A549 (cell line): Measurements from ENCODE around the gene ANKRD33B.

ENCODE experiments used
- CHD2 ChIP-seq: fragments of 150-350 bp; IDR thresholded peaks from 2 replicates; pipeline ENCODE4 v1.6.1; 2014; ENCODE audit warnings: low read length; ENCODE audit not compliant: partially characterized antibody
- EHMT2 ChIP-seq: fragments of 200-600 bp; sonication (generic); IDR thresholded peaks from 2 replicates; pipeline ENCODE4 v1.6.1; 2016; ENCODE audit warnings: antibody characterized with exemption, low read depth, mild to moderate bottlenecking, moderate library complexity
- EP300 ChIP-seq, 2 experiments: fragments of >200 bp; sonication (Bioruptor Twin); formaldehyde crosslinking; IDR thresholded peaks; 2 replicates in 1 of 2; 3 replicates in 1 of 2; pipeline ENCODE4 v1.6.1; 2016 to 2017
- HMGXB4 ChIP-seq: fragments of 250-450 bp; sonication (Bioruptor Pico); IDR thresholded peaks from 2 replicates; pipeline ENCODE4 v1.5.0; 2021; ENCODE audit warnings: mild to moderate bottlenecking, moderate library complexity, borderline replicate concordance
- JUN ChIP-seq, 2 experiments: fragments of >200 bp; sonication (Bioruptor Twin); formaldehyde crosslinking; IDR thresholded peaks; 2 replicates in 1 of 2; 3 replicates in 1 of 2; pipeline ENCODE4 v1.6.1; 2016 to 2017
- KDM1A ChIP-seq: fragments of 200-600 bp; sonication (generic); IDR thresholded peaks from 2 replicates; pipeline ENCODE4 v1.6.1; 2016; ENCODE audit warnings: low read depth, mild to moderate bottlenecking
- NFE2L2 ChIP-seq: fragments of 150-350 bp; conservative IDR thresholded peaks from 2 replicates; pipeline ENCODE4 v1.6.1; 2014; ENCODE audit warnings: low read length
- RFX5 ChIP-seq: fragments of 450-650 bp; IDR thresholded peaks from 2 replicates; pipeline ENCODE4 v1.7.1; 2014; ENCODE audit warnings: antibody characterized with exemption, mild to moderate bottlenecking, moderate library complexity
- SMC3 ChIP-seq: fragments of >200 bp; sonication (Bioruptor Twin); formaldehyde crosslinking; IDR thresholded peaks from 3 replicates; pipeline ENCODE4 v1.6.1; 2018; ENCODE audit warnings: inconsistent platforms
- TF ChIP-seq, protein P1 (sequence below): fragments of >200 bp; sonication (Bioruptor Twin); formaldehyde crosslinking; IDR thresholded peaks from 3 replicates; pipeline ENCODE4 v1.5.1; 2016
- TF ChIP-seq, protein P2 (sequence below): IDR thresholded peaks from 2 replicates; pipeline ENCODE4 v1.6.1; 2012
- TF ChIP-seq, protein P3 (sequence below): IDR thresholded peaks from 2 replicates; pipeline ENCODE4 v1.6.1; 2012
- TF ChIP-seq, protein P4 (sequence below): fragments of 450-650 bp; IDR thresholded peaks from 2 replicates; pipeline ENCODE4 v1.6.1; 2014; ENCODE audit warnings: antibody characterized with exemption

DNA sequence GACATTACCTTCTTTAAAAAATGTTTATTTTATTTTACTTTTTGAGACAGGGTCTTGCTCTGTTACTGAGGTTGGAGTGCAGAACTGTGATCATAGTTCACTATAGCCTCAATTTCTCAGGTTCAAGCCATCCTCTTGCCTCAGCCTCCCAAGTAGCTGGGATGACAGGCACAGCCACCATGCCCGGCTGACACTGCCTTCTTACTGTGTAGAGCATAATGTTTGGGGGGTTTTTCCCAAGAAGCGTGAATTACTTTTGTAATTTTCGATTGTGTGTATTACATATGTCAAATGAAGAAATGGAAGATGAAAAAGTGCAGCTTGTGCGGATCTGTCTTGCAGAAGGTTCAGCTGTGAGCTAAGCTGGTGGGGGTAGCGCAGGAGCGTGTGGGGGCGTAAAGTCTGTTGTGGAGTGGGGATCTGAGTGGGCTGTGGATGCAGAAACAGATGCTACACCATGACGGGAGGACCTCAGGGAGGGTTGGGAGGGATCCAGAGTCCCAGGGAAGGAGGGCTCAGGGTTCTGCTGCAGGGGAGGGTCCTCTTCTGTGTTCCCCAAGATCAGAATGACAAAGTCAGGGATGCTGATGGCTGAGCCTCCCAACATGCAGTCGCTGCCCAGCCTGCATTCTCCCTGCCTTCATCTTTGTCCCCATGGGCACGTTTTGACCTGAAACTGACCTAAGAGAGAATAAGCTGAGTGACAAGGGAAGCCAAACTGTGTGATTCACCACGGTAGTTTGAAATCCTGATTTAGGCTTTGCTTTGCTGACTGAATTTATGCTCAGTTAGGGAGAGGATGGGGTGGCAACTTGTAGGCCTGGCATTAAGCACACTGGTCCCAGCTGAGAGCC lies 6.8 kb upstream of the ANKRD33B start:
- TF ChIP-seq, protein P1, sequence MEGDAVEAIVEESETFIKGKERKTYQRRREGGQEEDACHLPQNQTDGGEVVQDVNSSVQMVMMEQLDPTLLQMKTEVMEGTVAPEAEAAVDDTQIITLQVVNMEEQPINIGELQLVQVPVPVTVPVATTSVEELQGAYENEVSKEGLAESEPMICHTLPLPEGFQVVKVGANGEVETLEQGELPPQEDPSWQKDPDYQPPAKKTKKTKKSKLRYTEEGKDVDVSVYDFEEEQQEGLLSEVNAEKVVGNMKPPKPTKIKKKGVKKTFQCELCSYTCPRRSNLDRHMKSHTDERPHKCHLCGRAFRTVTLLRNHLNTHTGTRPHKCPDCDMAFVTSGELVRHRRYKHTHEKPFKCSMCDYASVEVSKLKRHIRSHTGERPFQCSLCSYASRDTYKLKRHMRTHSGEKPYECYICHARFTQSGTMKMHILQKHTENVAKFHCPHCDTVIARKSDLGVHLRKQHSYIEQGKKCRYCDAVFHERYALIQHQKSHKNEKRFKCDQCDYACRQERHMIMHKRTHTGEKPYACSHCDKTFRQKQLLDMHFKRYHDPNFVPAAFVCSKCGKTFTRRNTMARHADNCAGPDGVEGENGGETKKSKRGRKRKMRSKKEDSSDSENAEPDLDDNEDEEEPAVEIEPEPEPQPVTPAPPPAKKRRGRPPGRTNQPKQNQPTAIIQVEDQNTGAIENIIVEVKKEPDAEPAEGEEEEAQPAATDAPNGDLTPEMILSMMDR = no peak
- TF ChIP-seq, protein P2, sequence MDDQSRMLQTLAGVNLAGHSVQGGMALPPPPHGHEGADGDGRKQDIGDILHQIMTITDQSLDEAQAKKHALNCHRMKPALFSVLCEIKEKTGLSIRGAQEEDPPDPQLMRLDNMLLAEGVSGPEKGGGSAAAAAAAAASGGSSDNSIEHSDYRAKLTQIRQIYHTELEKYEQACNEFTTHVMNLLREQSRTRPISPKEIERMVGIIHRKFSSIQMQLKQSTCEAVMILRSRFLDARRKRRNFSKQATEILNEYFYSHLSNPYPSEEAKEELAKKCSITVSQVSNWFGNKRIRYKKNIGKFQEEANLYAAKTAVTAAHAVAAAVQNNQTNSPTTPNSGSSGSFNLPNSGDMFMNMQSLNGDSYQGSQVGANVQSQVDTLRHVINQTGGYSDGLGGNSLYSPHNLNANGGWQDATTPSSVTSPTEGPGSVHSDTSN = no peak
- TF ChIP-seq KDM1A = no peak
- TF ChIP-seq EP300 (IDR thresholded peaks at IDR 0.05) = no peak
- no peak for TF ChIP-seq NFE2L2
- TF ChIP-seq, protein P3, sequence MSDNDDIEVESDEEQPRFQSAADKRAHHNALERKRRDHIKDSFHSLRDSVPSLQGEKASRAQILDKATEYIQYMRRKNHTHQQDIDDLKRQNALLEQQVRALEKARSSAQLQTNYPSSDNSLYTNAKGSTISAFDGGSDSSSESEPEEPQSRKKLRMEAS = no peak
- no peak for TF ChIP-seq CHD2
- TF ChIP-seq SMC3 = no peak
- no peak; a peak in 1 of 5 replicates for TF ChIP-seq JUN (IDR thresholded peaks at IDR 0.05)
- no peak for TF ChIP-seq RFX5
- no peak for TF ChIP-seq HMGXB4 (CRISPR knock-in tag)
- TF ChIP-seq, protein P4, sequence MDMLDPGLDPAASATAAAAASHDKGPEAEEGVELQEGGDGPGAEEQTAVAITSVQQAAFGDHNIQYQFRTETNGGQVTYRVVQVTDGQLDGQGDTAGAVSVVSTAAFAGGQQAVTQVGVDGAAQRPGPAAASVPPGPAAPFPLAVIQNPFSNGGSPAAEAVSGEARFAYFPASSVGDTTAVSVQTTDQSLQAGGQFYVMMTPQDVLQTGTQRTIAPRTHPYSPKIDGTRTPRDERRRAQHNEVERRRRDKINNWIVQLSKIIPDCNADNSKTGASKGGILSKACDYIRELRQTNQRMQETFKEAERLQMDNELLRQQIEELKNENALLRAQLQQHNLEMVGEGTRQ = no peak
- no peak for TF ChIP-seq EHMT2
